RWPE1 (cell line): ENCODE results near the gene NPIPB8.
"Not testable (repeated sequence)": the region's sequence is repeated elsewhere in the genome, so short reads cannot be mapped to it uniquely, and the experiment has no call there.

Experiments
- CTCF ChIA-PET: fragments of 350-600 bp; sonication (Branson Sonifier 250); formaldehyde crosslinking; extraction: SDS; loops from one replicate; lab custom pipeline; 2021; lab: Yijun Ruan, JAX
- POLR2A ChIA-PET: fragments of 400-600 bp; formaldehyde crosslinking; extraction: SDS; loops from one replicate; lab custom pipeline; 2020; ENCODE audit warnings: antibody characterized with exemption; ENCODE audit not compliant: low non-redundant PET; lab: Yijun Ruan, JAX
- DNase-seq: peaks from one replicate; pipeline ENCODE4 v3.0.0; 2012; ENCODE audit warnings: low spot score
- H3K27ac ChIP-seq: fragments of 450-650 bp; 2 replicates; pipeline ENCODE4 v1.5.1; 2017
- TF ChIP-seq, protein P1 (sequence below): fragments of 450-650 bp; conservative IDR thresholded peaks from 2 replicates; pipeline ENCODE4 v1.5.1; 2017; ENCODE audit warnings: low read depth, mild to moderate bottlenecking

Gene NPIPB8

GRCh38 chr16:28616636-28617035, 21.2 kb upstream of the NPIPB8 start:
- peak overlapping the region; percentile 27; the same call in 1 of the 2 replicates for H3K27ac ChIP-seq
- CTCF ChIA-PET = interaction anchor here (0.6 to 1.4 kb wide), 5 partner anchors 62 to 1391 kb away, joined by 3 to 5 read pairs (median 4); no protein-coding TSS in a partner anchor
- TF ChIP-seq, protein P1, sequence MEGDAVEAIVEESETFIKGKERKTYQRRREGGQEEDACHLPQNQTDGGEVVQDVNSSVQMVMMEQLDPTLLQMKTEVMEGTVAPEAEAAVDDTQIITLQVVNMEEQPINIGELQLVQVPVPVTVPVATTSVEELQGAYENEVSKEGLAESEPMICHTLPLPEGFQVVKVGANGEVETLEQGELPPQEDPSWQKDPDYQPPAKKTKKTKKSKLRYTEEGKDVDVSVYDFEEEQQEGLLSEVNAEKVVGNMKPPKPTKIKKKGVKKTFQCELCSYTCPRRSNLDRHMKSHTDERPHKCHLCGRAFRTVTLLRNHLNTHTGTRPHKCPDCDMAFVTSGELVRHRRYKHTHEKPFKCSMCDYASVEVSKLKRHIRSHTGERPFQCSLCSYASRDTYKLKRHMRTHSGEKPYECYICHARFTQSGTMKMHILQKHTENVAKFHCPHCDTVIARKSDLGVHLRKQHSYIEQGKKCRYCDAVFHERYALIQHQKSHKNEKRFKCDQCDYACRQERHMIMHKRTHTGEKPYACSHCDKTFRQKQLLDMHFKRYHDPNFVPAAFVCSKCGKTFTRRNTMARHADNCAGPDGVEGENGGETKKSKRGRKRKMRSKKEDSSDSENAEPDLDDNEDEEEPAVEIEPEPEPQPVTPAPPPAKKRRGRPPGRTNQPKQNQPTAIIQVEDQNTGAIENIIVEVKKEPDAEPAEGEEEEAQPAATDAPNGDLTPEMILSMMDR = no peak
- POLR2A ChIA-PET = no interaction called here
- DNase-seq = no peak

DNA sequence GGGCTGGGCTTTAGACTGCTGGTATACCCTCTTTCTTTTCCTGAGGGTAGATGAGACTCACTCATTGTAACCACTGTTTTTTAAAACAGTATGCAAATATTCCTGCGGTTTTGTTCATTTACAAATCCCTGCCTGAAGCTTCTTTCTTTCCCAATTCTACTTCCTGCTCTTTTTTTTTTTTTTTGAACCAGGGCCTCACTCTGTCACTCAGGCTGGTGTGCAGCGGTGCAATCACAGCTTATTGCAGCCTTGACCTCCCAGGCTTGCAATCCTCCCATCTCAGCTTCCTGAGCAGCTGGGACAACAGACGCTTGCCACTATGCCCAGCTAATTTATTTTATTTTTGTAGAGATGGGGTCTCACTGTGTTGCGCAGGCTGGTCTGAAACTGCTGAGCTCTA, 20.0 kb upstream of the NPIPB8 start:
- no peak for DNase-seq
- ChIA-PET POLR2A (no interaction called here), CTCF (no interaction called here)

GRCh38 chr16:28620316-28620715, 17.5 kb upstream of the NPIPB8 start:
- H3K27ac ChIP-seq, DNase-seq, POLR2A ChIA-PET: not testable (repeated sequence)
- CTCF ChIA-PET = interaction anchor here (0.6 to 0.7 kb wide), 2 partner anchors 17 to 214 kb away, joined by 3 to 6 read pairs; no protein-coding TSS in a partner anchor

More for the DNA sequence above, 20.0 kb upstream of the NPIPB8 start:
- TF ChIP-seq, protein P1 = no peak
- H3K27ac ChIP-seq = no peak overlapping the region; the same call in 1 of the 2 replicates

DNA sequence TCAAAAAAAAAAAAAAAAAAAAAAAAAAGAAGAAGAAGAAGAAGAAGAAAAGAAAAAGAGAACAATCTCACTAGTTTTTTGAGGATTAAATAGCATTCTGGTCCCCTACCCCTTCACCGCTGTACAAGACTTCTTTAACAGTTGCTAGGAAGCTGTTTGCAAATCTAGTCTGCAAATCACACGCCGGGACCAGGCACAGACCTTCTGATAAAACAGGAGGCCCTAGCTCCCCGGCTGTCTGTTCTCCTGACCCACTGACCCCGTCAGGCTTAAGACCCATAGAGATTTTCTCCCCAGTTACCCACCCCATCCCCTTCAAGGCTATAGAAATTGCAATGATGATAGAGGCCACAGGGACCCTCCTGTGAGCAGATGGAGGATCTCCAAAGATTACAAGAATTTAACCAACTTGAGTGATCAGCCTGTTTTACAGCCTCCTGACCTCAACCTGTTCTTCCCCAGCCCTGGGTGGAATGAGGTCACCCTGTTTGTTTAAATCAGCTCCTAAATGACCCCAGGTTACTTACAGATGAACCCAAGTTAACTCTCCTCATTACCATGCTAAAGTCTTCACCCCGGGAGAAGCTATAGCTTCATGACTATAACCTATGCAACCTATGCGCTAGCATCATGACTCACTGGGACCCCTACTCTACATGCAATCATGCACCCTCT, 16.2 kb upstream of the NPIPB8 start:
- DNase-seq = no peak
- TF ChIP-seq, protein P1 = no peak
- H3K27ac ChIP-seq = no peak overlapping the region
- ChIA-PET CTCF (no interaction called here), POLR2A (interaction anchor here (0.7 kb wide), 1 partner anchor 35 kb away, joined by 6 read pairs; no protein-coding TSS in a partner anchor)

DNA sequence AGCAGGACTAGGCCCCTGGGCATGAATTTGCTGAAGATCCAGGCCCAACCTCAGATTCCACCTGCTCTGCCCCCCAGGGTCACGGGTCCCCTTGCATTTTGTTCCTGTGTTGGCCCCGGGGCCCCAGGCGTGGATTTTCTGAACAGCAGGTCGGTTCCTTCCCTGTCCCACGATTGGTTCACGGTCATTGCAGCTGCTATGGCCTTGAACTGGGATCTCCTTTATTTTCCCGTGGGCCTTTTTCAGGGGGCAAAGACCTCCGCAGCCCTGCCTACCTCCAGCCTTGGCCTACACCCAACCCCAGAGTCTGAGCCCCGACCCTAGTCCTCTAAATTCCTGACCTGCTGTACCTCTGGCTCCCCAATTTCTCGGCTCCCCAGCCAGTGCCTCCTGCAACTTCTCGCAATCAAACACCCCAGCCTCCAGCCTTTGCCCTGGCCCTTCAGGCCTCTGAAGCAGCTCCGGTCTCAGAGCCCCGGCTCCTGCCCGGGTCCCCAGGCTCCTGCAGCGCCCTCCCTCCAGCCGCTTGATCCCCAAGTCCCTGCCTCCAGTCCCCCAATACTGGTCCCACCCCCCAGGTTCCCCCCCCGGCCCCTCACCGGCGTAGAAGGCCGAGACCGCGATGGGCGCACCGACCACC, 15.2 kb upstream of the NPIPB8 start:
- DNase-seq, POLR2A ChIA-PET: not testable (repeated sequence)
- H3K27ac ChIP-seq = peak overlapping the region; percentile 63
- CTCF ChIA-PET = interaction anchor here (0.6 to 0.7 kb wide), 2 partner anchors 75 to 1469 kb away, joined by 3 to 7 read pairs; partner anchors contain the start of gene TBX6

DNA sequence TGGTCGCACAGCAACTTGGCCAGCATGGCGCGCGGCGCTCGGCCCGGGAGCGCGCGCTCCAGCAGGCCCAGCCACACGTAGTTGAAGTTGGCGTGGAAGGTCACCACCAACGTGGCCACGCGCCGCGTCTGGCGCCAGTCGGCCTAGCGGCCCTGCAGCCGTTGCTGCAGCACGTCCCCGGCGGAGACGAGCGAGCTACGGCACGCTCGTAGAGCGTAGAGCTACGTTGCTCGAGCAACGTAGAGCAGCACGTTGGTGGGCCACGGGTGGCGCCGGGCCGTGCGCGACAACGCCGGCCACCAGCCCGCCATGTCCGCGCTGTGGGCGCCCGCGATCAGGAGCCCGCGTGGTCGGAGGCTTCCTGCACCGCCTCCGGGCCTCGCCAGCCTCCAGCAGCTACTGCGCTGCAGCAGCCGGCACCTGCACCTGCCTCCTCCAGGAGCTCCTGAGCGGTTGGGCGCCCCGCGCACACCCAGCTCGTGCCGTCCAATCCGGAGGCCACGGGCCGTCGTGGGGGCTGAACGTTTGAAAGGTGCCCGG, 14.6 kb upstream of the NPIPB8 start:
- ChIA-PET POLR2A (no interaction called here), CTCF (interaction anchor here (0.6 to 0.7 kb wide), 3 partner anchors 76 to 1468 kb away, joined by 3 to 7 read pairs (median 3); partner anchors contain the start of gene TBX6)
- H3K27ac ChIP-seq = peak overlapping the region; percentile 63
- DNase-seq = peak; percentile 58
- TF ChIP-seq, protein P1 = no peak

- DNase-seq, H3K27ac ChIP-seq, CTCF ChIA-PET, POLR2A ChIA-PET: not testable (repeated sequence)
Measured at GRCh38 chr16:28630905-28631304, 7.0 kb upstream of the NPIPB8 start.

DNA sequence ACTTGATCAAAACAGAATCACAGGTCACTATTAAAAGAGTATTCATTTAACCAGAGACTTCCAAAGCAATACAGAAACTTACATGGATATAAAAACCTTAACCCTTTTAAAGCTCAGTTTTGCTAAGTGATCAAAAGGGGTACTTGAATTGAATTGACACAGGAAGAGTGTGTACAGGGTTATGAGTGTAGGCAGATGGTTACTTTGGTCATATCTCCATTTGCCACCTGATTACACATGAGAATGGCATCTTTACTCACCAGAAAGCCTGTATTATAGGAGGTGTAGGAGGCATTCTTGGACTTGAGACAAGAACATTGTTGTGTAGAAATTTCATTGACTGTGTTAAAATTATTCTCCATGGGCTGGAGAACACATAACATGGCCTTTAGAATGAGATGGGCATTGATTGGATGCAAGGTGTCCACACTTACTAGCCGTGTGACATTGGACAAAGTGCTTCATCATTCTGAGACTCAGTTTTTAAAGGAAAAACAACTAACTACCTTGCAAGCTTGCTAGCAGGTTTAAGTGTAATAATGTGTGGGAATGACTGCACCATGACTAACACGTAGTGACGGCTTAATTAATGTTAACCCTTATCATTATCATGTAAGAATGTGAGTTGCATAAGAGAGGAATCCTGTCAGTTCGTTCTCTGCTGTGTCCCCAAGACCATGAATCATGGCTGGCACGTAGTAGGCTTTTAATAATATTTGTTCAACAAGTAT, 1.6 kb upstream of the NPIPB8 start:
- H3K27ac ChIP-seq, DNase-seq, POLR2A ChIA-PET, CTCF ChIA-PET: not testable (repeated sequence)

GRCh38 chr16:28638359-28638758, 494 bp downstream of the NPIPB8 start:
- peak overlapping the region; percentile 80 for H3K27ac ChIP-seq
- DNase-seq, POLR2A ChIA-PET, CTCF ChIA-PET: not testable (repeated sequence)

- H3K27ac ChIP-seq, CTCF ChIA-PET, DNase-seq, POLR2A ChIA-PET: not testable (repeated sequence)
Measured at GRCh38 chr16:28639959-28640358, 2.1 kb downstream of the NPIPB8 start.

DNA sequence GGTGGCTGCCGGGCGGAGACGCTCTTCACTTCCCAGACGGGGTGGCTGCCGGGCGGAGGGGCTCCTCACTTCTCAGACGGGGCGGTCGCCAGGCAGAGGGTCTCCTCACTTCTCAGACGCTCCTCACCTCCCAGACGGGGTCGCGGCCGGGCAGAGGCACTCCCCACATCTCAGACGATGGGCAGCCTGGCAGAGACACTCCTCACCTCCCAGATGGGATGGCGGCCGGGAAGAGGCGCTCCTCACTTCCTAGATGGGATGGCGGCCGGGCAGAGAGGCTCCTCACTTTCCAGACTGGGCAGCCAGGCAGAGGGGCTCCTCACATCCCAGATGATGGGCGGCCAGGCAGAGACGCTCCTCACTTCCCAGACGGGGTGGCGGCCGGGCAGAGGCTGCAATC, 28.4 kb downstream of the NPIPB8 start:
- CTCF ChIA-PET, DNase-seq, H3K27ac ChIP-seq, POLR2A ChIA-PET: not testable (repeated sequence)
